Activated CD4-positive, alpha-beta T cell treated with anti-CD3 and anti-CD28 coated beads for 24 hours (primary cell): Measurements from ENCODE around the gene OR6V1.

ENCODE experiments used
- DNase-seq, 2 donors: peaks; one replicate each; pipeline ENCODE4 v3.0.0-alpha.2; 2020; ENCODE audit warnings: low read depth in 2 of 2

Gene OR6V1, protein sequence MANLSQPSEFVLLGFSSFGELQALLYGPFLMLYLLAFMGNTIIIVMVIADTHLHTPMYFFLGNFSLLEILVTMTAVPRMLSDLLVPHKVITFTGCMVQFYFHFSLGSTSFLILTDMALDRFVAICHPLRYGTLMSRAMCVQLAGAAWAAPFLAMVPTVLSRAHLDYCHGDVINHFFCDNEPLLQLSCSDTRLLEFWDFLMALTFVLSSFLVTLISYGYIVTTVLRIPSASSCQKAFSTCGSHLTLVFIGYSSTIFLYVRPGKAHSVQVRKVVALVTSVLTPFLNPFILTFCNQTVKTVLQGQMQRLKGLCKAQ

DNA sequence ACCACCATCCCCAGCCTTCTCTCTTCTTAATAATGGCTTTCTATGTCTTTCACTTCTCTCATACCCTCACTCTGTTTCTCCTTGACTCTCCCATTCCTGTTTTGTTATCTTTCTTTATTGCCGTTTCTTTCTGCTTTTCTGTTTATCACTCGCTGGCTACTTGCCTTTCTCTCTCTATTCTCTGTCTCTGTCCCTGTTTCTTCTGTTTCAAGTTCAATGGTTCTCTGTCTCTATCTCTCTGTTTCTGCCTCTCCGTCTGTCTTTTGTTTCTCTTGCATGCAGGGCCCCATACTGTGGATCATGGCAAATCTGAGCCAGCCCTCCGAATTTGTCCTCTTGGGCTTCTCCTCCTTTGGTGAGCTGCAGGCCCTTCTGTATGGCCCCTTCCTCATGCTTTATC lies at the start of gene OR6V1:
TSS of gene OR6V1 (plus strand) at position 301 of the 400 bp plus-strand sequence. CDS start at position 301, 0 bp downstream.
- no peak for DNase-seq

DNA sequence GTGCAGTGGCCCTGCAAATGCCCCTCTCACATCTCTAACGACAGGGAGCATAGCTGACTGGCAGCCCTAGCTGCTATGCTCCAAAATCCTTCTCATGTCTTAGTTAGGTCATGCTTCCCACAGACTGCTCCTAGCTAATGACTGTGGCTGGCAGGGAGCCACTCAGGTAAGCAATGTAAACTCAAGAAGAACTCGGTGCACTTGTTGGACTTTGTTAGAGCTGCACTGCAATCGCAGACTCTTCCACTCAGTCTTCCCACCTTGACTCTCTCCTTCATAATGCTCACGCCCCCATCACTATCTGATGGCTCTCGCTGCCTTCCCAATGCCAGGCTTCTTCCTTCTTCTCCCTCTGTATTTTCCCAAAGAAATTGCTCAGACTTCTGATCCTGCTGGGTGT lies 49.2 kb upstream of the OR6V1 start:
- no peak for DNase-seq

DNA sequence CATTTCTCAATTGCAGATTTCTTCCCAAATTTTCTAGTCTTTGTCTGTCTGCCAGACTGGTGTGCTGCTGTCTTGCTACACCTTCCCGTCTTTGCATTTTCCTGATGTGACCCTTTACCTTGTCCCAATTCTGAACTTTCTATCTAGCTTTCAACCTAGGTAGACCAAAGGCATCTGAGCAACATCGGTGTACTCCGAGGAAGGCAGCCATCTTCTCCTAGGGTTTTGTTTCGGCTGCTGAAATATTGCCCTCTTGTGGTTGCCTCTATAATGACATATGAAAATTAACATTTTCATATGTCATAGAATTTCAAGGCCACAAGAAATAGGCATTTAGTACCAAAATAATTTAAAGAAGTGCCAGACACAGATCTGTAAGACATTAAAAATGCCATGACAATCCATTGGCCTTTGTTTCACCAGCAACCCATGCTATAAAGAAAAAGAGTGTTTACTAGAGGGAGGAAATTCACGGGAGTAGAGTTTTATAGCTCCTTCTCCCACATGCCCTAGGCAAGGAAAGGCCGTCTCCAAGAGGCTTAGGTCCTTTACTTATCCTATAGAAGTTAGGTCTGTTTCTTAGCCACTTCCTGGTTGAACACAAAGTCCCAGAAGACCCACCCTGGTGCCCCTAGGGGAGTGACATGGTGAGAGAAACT lies 48.6 kb upstream of the OR6V1 start:
- DNase-seq = peak in 1 of 2 donors; percentile 7

DNA sequence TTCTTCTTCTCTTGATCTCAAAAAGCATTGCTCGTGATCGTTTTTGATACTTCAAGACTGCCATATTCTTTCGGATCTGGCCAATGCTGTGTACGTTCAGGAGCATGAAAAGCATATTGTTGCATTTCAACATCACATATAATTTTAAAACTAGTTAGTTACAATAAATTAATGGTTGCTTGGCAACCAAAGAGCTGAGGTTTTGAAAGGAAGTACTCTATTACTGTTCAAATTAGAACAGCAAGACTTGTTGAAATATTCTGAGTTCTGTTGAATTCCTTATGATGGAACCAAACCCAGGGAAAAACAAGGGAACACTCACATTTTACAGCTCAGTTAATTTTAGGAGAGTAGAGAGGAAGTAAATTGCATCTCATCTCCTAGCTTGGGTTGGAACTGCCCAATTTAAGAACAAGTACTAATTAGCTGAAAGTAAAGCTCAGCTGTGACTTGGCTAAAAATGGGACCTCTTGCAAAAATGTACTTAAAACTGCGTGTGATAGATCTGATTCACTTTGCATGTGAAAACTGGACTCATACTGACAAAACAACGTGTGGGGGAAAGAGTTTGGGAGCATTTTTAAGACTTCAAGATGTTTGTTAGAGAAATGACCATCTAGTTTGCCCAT lies 46.4 kb upstream of the OR6V1 start:
- DNase-seq = no peak

DNA sequence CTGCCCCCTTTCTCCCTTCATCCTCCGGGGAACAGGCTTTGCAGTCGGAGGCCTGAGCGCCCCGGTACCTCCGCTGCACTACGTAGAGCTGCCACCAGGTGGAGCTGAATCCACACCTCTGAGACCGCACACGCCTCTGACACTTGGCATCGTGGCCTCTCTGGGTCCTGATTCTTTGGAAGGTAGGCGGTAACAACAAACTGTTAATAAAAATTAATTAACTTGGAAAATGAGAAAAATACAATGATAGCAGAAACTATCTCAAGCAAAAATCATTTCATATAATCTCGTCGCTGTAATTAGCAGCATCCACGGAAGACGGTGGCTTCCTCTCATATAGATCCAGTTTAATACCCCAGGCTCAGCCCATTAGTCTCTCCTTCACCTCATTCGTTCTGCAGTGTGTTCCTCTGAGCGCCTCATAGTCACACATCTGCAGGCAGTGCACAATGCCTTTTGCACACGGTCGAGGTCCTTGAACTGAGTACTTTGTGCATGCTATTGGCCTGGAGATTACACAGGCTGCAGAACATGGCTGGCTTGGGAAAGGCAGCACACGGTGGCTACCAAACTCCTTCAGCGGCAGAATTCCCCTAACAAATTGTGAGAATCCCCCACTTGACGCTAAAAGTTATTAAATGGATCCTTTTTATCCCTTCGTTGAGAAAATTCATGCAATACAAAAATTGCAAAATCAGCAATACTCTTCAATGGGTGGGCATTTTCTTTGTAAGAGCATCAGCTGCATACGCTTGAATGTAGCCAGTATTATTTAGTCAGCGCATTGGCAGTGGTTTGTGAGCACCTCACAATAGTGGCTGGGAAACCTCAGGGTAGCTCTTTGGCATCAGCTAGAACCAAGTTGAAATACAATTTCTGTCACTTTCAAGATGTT lies 43.9 kb upstream of the OR6V1 start:
- DNase-seq = peak; percentile 77 to 79

DNA sequence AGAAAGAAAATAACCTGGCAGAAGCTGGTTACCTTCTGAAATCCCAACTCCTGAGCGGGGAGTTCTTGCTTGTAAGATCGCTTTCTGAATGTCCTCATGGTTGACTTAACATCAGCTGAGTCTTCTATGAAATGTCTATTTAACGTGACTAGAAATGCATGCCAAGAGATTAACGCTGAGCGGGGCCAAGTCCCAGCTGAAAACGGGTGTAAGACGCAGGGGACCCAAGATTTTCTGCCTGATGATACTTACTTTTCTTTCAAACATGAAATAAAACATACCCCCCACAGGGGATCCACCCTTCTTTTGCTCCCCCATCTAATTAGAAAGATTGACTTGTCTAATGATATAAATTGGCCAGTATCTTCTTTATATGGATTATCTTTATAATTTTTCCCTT lies 40.1 kb upstream of the OR6V1 start:
- no peak for DNase-seq

DNA sequence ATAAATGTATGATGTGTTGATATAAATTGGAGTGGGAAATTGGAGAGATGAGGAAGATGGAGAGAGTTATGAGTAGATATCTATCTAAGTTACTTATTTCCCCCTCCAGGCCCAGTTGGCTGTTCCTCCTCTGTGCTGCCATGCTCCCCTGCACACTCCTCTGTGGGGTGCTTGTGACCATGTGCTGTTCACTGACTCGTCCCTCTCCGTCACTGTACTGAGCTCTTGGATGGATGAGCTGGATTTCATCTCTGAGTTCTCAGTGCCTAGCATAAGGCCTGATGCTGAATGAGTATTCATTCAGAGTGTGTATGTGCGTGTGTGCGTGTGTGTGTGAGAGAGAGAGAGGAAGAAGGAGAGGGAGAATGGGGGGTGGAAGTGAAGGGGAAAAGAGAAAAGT lies 39.7 kb upstream of the OR6V1 start:
- no peak for DNase-seq

DNA sequence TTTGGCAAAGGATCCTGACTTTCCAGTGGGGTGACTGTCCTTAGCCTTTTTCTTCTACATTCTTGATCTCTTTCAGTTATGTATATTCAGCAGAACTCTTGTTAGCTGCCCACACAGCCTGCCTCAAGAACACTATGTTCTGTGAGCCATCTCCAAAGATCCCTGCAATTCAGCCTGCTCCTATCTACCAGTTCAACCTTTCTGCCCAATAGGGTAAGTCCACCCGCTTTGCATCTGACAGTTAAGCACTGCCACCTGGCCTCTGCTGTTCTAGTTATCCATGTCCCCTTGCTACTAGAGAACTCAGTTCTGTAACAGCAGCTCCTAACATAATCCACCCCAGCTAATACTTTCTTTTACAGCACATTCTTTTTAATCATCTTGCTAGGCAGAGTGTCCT lies 38.7 kb upstream of the OR6V1 start:
- no peak for DNase-seq

DNA sequence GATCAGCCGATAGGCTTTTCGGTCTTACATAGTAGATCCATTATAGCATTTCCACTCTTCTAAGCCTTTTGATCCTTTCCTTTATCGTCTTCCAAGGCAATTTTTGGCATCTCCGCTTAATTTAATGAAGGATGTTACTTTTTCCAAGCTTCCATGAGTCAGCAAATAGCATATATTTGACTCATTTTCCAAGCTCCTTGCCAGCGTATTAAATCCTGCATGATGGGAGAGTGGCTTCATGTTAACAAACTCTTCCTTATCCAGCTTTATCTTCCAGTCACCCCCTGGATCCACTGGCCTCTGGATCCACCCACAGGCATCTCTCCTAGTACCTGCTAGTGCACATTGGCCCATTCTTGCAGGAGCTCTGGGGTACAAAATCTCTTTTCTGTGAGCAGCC lies 38.2 kb upstream of the OR6V1 start:
- no peak for DNase-seq

DNA sequence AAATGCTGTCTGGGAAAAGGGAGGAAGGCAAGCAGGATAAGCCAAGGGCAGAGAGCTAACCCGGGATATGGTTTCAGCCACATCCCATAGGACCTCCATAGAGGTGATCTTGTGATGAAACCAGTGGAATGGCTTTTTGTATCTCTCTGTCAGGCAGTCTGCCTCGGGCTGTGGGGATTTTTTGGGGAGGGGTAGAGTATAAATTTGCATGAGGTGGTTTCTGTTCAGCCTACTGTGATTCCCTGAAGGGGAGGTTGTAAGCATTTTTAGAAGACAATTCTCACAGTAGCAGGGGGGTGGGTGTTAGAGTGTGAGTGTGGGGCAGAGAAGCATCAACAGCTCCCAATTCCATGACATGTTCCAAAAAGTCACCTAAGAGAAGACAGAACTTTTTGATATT lies 37.1 kb upstream of the OR6V1 start:
- DNase-seq = no peak

DNA sequence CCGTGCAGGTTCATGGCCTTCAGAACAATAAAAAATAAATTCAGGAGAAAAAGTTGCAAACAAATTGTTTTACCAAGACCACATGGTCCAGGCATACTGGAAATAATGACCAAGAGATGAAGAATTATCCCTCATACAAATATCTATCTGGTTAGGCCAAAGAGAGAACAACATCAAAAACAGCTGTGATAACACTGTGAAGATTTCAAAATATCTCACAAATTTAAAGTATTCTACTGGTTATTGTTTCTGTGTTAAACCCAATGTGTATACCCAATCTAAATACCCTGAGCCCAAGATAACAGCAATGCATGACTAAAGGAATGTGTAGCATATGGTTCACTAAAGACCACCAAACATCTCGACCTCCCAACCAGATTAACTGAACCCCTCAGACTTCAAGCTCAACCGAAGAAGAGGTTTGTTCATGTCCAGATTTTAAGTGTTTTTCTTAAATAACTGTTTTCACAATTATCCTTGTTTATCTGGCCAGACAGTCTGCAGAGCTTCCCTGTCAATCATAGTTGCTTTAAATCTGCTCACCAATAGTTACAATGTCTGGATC lies 36.1 kb upstream of the OR6V1 start:
- no peak for DNase-seq

DNA sequence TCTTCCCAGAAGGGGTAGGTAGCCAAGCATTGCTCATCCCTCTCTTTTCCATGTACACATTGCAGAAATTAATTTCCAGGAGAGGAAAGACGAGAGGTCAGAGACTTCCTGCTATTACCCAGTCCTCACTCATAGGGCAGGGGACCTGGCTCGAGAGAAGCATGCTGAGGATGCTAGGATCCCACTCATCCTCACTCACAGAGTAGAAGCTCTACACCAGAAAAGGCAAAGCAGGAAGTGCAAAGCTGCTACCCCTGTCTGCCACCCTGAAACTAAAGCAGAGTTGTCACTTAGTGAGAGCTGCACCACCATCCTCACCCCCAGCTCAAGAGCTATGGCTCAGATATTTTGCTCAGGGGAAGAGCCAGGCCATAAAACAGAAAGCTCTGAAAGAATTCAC lies 35.1 kb upstream of the OR6V1 start:
- DNase-seq = no peak

DNA sequence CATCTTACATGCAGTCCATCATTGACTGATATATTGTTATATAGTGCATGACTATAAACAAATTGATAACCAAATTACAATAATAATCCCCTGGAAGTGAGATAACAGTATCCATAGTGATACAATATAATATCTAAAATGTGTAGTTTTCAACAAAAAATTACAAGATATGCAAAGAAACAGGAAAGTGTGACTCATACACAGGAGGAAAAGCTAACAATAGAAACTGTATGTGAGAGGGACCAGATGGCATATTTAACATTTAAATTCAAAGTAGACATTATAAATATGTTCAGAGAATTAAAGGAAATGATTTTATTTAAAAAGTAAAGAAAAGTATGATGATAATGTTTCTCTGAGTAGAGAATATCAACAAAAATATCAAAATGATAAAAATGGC lies 33.2 kb upstream of the OR6V1 start:
- DNase-seq = no peak

DNA sequence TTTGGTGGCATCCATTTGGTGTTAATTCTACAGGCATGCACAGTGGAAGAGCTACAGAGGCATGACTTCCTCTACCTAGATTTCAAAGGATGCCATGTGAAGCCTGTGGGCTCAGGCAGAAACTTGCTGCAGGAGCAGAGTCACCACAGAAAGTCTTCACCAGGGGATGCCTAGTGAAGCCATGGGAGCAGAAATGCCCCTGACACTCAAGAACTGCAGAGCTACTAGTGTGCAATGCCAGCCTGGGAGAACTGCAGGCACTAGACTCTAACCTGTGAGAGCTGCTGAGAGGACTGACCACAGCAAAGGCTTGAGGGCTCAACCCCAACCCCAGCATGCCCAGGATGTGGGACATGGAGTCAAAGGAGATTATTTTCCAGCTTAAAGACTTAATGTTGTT lies 29.1 kb upstream of the OR6V1 start:
- no peak for DNase-seq

DNA sequence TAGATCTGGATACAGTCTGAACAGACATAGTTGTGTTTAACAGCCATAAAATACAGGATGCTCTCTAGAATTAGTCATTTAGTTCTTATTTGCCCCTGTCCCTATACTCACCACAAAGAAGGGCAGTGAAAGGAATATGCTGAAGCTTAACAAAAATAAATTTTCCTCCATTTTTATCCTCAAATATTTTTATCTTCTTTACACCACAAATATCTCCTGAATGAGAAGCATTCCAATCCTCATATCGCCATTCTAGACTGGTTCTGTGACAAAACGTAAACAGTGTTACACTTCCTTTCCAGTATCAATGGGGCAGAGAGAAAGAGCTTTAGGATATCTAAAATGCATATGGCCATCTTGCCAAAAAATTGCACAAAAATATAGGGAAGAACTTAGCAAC lies 26.8 kb upstream of the OR6V1 start:
- DNase-seq = no peak

DNA sequence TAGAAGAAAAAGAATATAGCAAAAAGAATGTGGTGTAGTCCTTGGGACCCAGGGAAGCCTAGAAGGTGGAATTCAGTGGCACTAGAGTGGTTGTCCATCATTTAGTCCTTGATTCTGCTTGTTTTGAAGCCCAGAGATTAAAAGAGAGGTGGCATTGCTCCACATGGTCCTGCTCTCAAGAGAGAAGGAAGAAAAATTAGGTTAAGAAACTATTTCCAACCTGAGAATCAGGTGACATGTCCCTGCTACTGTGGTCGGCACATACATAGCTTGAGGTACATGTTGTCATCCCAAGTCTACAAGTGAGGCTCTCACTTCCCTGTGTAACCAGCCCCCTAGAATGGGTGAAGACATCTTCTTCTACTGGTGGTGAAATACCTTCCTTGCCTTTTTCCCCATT lies 25.1 kb upstream of the OR6V1 start, which contains the start of gene OR9A2:
TSS of gene OR9A2 (minus strand) at position 101 of the 400 bp plus-strand sequence. CDS start at position 101, 0 bp downstream.
- DNase-seq = no peak

DNA sequence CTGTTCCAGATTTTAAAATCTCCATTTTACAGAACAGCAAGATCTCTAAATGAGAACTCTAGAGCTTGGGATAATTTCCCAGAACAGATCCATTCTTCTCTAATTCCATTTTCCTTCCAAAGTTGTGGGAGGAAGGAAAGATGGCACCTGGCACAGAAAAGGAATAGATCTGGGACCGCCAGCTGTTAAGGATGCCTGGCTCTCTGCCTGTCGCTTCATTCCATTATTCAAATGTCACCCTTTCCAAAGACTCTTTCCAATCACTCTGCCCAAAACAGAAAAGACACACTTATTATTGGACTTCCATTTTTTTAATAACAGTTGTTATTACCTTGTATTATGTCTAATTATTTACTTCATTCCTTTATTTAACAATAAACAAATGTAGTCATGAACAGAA lies 24.5 kb upstream of the OR6V1 start:
- DNase-seq = no peak

DNA sequence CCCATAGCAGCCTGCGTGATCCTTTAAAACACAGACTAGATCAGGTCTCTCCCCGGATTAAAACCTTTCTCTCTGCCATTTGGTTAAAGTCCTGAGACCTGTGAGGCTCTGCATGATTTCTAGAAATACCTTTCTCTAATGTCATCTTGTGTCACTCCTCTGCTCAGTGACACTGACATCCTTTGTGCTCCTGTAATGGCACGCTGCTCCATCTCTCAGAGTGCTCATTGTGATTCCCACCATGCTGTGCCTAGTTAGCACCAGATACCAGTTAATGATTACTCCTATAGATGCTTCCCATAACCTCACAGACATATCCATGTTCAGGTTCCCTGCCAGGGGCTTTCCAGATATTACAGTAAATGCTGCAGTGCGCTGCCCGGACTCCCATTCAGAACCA lies 13.5 kb upstream of the OR6V1 start:
- DNase-seq = no peak

DNA sequence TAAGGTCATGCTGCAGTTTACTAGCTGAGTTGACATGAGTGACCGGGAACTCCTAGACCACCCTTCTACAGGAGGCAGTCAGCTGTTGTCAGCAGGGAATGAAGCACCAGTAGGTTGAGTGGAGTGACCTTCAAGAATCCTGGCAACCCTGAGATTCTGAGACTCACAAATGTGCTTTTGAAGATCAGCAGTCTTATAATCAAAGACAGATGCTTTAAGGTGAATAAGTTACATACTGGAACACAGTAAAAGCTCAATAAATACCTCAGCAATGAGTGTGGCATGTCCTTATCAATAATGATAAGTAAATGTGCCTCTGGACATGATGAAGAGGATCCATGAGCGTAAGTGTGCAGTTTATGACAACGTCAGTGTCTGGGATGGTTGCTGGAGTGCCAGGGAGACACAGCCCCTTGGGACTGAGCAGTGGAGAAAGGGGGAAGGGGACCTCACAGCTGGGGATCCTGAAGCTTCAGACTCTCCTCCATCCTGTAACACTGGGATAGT lies 11.9 kb upstream of the OR6V1 start:
- DNase-seq = no peak

DNA sequence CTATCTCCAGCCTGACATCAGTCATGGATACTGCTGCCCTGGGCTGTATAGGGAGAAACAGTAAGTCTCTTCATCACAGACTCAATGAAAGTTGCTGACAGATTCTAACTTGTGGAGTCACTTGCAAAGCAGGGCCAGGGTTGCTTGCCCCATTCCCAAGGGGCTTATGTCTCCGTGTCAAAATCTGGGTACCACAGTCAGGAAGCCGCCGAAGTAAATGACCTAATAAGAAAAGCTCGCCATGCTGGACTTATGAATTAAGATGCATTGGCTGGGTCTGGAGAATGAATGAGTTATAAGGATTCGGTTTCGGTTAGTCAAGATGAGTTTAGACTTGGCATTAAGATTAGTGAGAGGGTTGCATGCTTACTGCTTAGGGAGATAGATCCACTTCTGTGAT lies 10.8 kb upstream of the OR6V1 start:
- no peak for DNase-seq

DNA sequence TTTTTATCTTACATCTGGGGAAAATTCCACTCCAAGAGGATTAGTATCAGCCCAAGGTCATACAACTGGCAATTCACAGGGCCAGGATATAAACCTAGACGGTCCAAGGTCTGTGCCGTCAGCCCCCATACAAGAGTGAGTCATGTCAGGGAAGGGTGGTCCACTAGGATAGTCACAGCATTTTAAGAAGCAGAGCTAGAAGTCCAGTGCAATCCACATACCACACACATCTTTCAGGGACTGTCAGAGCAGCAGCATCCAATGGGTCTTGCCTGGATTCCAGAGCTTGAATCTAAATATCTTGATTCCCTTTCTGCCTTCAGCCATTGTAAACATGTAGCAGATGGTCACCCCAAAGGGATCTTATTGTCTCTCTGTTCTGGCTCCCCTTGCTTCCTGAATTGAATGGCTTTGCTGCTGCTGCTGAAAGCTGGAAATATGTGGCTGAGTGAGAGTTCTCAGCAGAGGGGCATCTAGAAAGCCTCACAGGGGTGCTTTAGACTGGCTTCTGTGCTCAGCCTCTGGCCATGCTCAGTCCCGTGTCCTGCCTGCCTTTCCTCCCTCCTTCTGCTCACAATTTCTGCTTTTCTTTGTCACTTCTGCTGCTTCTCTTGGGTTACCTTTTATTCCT lies 9.9 kb upstream of the OR6V1 start:
- DNase-seq = no peak
